WTC11 (cell line): ENCODE data around the gene QSOX2. TPM values are rescaled to one million over a fixed set of nuclear protein-coding genes. Genes with fewer than 3 reads are reported as not detected.
A peak's percentile ranks its signal among the peaks of the same experiment; 100 is the strongest.

Experiments
- ATAC-seq: fragments of 200-7000 bp; cut with Tn5 transposase; 2 replicates; pipeline ENCODE4 v1.10.0; 2021; ENCODE audit warnings: mild to moderate bottlenecking, moderate library complexity
- CTCF ChIA-PET: fragments of 300-600 bp; sonication (Branson Sonifier 250); formaldehyde crosslinking; loops from one replicate; lab custom pipeline; 2021; ENCODE audit warnings: antibody characterized with exemption; lab: Charles Lee
- POLR2A ChIA-PET: fragments of 350-600 bp; sonication (Branson Sonifier 250); formaldehyde crosslinking; loops from one replicate; lab custom pipeline; 2021; ENCODE audit warnings: antibody characterized with exemption; lab: Charles Lee
- DNase-seq: peaks from one replicate; pipeline ENCODE4 v3.0.0; 2021; ENCODE audit warnings: low spot score
- H3K27ac Mint-ChIP-seq: 2 replicates; pipeline ENCODE4 v1.8.0; 2021; ENCODE audit warnings: mixed read lengths
- H3K27me3 Mint-ChIP-seq: 2 replicates; pipeline ENCODE4 v1.8.0; 2021; ENCODE audit warnings: low read depth, mild to moderate bottlenecking, moderate library complexity, mixed read lengths
- H3K36me3 Mint-ChIP-seq: 2 replicates; pipeline ENCODE4 v1.8.0; 2021; ENCODE audit warnings: mixed read lengths
- H3K4me1 Mint-ChIP-seq: 2 replicates; pipeline ENCODE4 v1.8.0; 2022; ENCODE audit warnings: mixed read lengths
- H3K4me3 Mint-ChIP-seq: 2 replicates; pipeline ENCODE4 v1.8.0; 2021; ENCODE audit warnings: mild to moderate bottlenecking, moderate library complexity, mixed read lengths
- H3K9me3 Mint-ChIP-seq: 2 replicates; pipeline ENCODE4 v1.8.0; 2021; ENCODE audit warnings: mixed read lengths
- AR ChIP-seq: fragments of 250-450 bp; sonication (Bioruptor Pico); IDR thresholded peaks from 2 replicates; pipeline ENCODE4 v1.9.0; 2021; ENCODE audit warnings: mild to moderate bottlenecking
- ELF4 ChIP-seq: sonication (generic); formaldehyde crosslinking; IDR thresholded peaks from 2 replicates; pipeline ENCODE4 v1.8.1; 2022; ENCODE audit warnings: low read depth, mild to moderate bottlenecking, moderate library complexity, missing genetic modification reagents
- ESRRA ChIP-seq: sonication (generic); formaldehyde crosslinking; IDR thresholded peaks from 2 replicates; pipeline ENCODE4 v1.8.1; 2022; ENCODE audit warnings: mild to moderate bottlenecking, missing genetic modification reagents, borderline replicate concordance
- ETV6 ChIP-seq: sonication (generic); formaldehyde crosslinking; IDR thresholded peaks from 2 replicates; pipeline ENCODE4 v1.8.1; 2022; ENCODE audit warnings: mild to moderate bottlenecking, missing genetic modification reagents
- FOXJ3 ChIP-seq: sonication (generic); formaldehyde crosslinking; IDR thresholded peaks from 2 replicates; pipeline ENCODE4 v1.9.0; 2021; ENCODE audit warnings: missing genetic modification reagents, mild to moderate bottlenecking, borderline replicate concordance
- FOXP1 ChIP-seq: sonication (generic); formaldehyde crosslinking; IDR thresholded peaks from 2 replicates; pipeline ENCODE4 v1.8.0; 2022; ENCODE audit warnings: missing genetic modification reagents, mild to moderate bottlenecking, moderate library complexity, borderline replicate concordance
- FOXP4 ChIP-seq: sonication (generic); formaldehyde crosslinking; IDR thresholded peaks from 2 replicates; pipeline ENCODE4 v1.8.0; 2022; ENCODE audit warnings: mild to moderate bottlenecking, missing genetic modification reagents
- GABPB1 ChIP-seq: sonication (generic); formaldehyde crosslinking; IDR thresholded peaks from 2 replicates; pipeline ENCODE4 v1.8.1; 2023; ENCODE audit warnings: mild to moderate bottlenecking, missing genetic modification reagents
- GTF2I ChIP-seq: fragments of 250-450 bp; sonication (Bioruptor Pico); conservative IDR thresholded peaks from 2 replicates; pipeline ENCODE4 v1.4.0; 2021; ENCODE audit warnings: mild to moderate bottlenecking
- HMGXB4 ChIP-seq: sonication (generic); formaldehyde crosslinking; IDR thresholded peaks from 2 replicates; pipeline ENCODE4 v1.8.1; 2023; ENCODE audit warnings: mild to moderate bottlenecking, moderate library complexity, missing genetic modification reagents
- JUN ChIP-seq: sonication (generic); formaldehyde crosslinking; IDR thresholded peaks from 2 replicates; pipeline ENCODE4 v1.8.0; 2023; ENCODE audit warnings: mild to moderate bottlenecking, missing genetic modification reagents
- MLX ChIP-seq: sonication (generic); formaldehyde crosslinking; IDR thresholded peaks from 2 replicates; pipeline ENCODE4 v1.8.1; 2023; ENCODE audit warnings: mild to moderate bottlenecking, missing genetic modification reagents, moderate library complexity
- MXD4 ChIP-seq: fragments of 250-450 bp; sonication (Bioruptor Pico); IDR thresholded peaks from 2 replicates; pipeline ENCODE4 v1.8.0; 2021; ENCODE audit warnings: mild to moderate bottlenecking, moderate library complexity, borderline replicate concordance
- MYBL2 ChIP-seq: sonication (generic); formaldehyde crosslinking; IDR thresholded peaks from 2 replicates; pipeline ENCODE4 v1.8.1; 2023; ENCODE audit warnings: mild to moderate bottlenecking, moderate library complexity, missing genetic modification reagents
- NR3C1 ChIP-seq: sonication (generic); formaldehyde crosslinking; conservative IDR thresholded peaks from 2 replicates; pipeline ENCODE4 v1.8.1; 2023; ENCODE audit warnings: low read depth, mild to moderate bottlenecking, missing genetic modification reagents
- TEAD1 ChIP-seq: sonication (generic); formaldehyde crosslinking; IDR thresholded peaks from 2 replicates; pipeline ENCODE4 v1.8.0; 2022; ENCODE audit warnings: mild to moderate bottlenecking, missing genetic modification reagents
- ZNF232 ChIP-seq: sonication (generic); formaldehyde crosslinking; IDR thresholded peaks from 2 replicates; pipeline ENCODE4 v1.8.0; 2022; ENCODE audit warnings: mild to moderate bottlenecking, missing genetic modification reagents
- ZNF281 ChIP-seq: sonication (generic); formaldehyde crosslinking; IDR thresholded peaks from 2 replicates; pipeline ENCODE4 v1.8.0; 2023; ENCODE audit warnings: mild to moderate bottlenecking, missing genetic modification reagents
- ZNF396 ChIP-seq: fragments of 250-450 bp; sonication (Bioruptor Pico); IDR thresholded peaks from 2 replicates; pipeline ENCODE4 v1.8.0; 2021; ENCODE audit warnings: mild to moderate bottlenecking, moderate library complexity, borderline replicate concordance
- ZNF416 ChIP-seq: fragments of 250-450 bp; sonication (Bioruptor Pico); IDR thresholded peaks from 2 replicates; pipeline ENCODE4 v1.9.0; 2021; ENCODE audit warnings: mild to moderate bottlenecking, inconsistent platforms
- ZNF423 ChIP-seq: fragments of 250-450 bp; sonication (Bioruptor Pico); IDR thresholded peaks from 2 replicates; pipeline ENCODE4 v2.1.2; 2022; ENCODE audit warnings: mild to moderate bottlenecking, moderate library complexity
- ZNF671 ChIP-seq: fragments of 250-450 bp; sonication (Bioruptor Pico); IDR thresholded peaks from 2 replicates; pipeline ENCODE4 v1.8.0; 2021; ENCODE audit warnings: mild to moderate bottlenecking
- total RNA-seq: library from RNA; stranded (reverse); gene quantifications from 3 replicates; pipeline ENCODE4 v1.2.3, GENCODE V29; 2021
- TF ChIP-seq, protein P1 (sequence below): sonication (generic); formaldehyde crosslinking; IDR thresholded peaks from 2 replicates; pipeline ENCODE4 v1.8.0; 2022; ENCODE audit warnings: mild to moderate bottlenecking, missing genetic modification reagents

QSOX2 gene
- total RNA-seq, 1 experiment from 2014 or later = 33.2 TPM

GRCh38 chr9:136178061-136178772, 67.4 kb downstream of the QSOX2 start:
- TF ChIP-seq MLX (CRISPR knock-in tag) = no peak
- no peak for TF ChIP-seq ESRRA (CRISPR knock-in tag)
- no peak for TF ChIP-seq ZNF423
- TF ChIP-seq ZNF281 (CRISPR knock-in tag) = no peak
- no peak for TF ChIP-seq FOXP1 (CRISPR knock-in tag)
- no peak for TF ChIP-seq TEAD1 (CRISPR knock-in tag)
- no peak for TF ChIP-seq ELF4 (CRISPR knock-in tag)
- no peak for TF ChIP-seq MXD4 (CRISPR knock-in tag)
- TF ChIP-seq, protein P1, sequence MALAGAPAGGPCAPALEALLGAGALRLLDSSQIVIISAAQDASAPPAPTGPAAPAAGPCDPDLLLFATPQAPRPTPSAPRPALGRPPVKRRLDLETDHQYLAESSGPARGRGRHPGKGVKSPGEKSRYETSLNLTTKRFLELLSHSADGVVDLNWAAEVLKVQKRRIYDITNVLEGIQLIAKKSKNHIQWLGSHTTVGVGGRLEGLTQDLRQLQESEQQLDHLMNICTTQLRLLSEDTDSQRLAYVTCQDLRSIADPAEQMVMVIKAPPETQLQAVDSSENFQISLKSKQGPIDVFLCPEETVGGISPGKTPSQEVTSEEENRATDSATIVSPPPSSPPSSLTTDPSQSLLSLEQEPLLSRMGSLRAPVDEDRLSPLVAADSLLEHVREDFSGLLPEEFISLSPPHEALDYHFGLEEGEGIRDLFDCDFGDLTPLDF (CRISPR knock-in tag) = no peak
- TF ChIP-seq GTF2I (CRISPR knock-in tag) = no peak
- TF ChIP-seq MYBL2 = no peak
- no peak for TF ChIP-seq FOXP4 (CRISPR knock-in tag)
- no peak for ATAC-seq
- ChIA-PET CTCF (interaction anchor here (0.5 to 2.7 kb wide), 6 partner anchors 8 to 522 kb away, joined by 3 to 18 read pairs (median 4); no protein-coding TSS in a partner anchor), POLR2A (interaction anchor here (0.7 kb wide), 1 partner anchor 157 kb away, joined by 3 read pairs; no protein-coding TSS in a partner anchor)
- Mint-ChIP-seq H3K4me1 (peaks cover 2% of the 10 kb centered on the region), H3K4me3 (no peak overlapping the region), H3K27ac (no peak overlapping the region), H3K9me3 (no peaks in the 10 kb centered on the region), H3K36me3 (no peaks in the 10 kb centered on the region), H3K27me3 (no peaks in the 10 kb centered on the region)
- peak; percentile 8 for DNase-seq

DNA sequence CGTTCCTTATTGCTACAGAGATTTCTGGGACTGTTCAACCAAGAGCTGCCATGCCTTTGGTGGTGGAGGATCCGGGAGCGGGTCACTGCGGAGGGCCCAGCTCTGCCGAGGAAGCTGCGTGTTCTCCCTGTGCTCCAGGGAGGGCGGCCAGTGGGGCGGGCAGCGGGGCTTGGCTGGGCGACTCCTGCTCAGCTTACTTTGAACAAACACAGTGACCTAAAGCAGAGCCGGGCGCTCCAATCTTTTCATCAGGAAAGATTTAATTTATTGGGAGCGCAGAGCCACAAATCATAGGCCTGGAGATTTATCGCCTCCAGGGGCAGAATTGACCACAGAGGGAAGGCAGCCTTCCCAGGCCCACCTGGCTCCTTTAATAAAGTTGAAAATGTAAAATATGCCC, 68.4 kb downstream of the QSOX2 start:
- H3K36me3 Mint-ChIP-seq = no peaks in the 10 kb centered on the region
- no peak overlapping the region for H3K27ac Mint-ChIP-seq
- DNase-seq (peak; percentile 10), ATAC-seq (no peak)
- no peak overlapping the region for H3K4me3 Mint-ChIP-seq
- POLR2A ChIA-PET = no interaction called here
- H3K27me3 Mint-ChIP-seq = no peaks in the 10 kb centered on the region
- H3K9me3 Mint-ChIP-seq = no peaks in the 10 kb centered on the region
- CTCF ChIA-PET = interaction anchor here (2.5 kb wide), 1 partner anchor 39 kb away, joined by 9 read pairs; no protein-coding TSS in a partner anchor
- peaks cover 12% of the 10 kb centered on the region for H3K4me1 Mint-ChIP-seq
- TF ChIP-seq MXD4 (CRISPR knock-in tag) (no peak), ZNF396 (CRISPR knock-in tag) (no peak), AR (CRISPR knock-in tag) (no peak), JUN (CRISPR knock-in tag) (no peak), ZNF416 (no peak), ZNF232 (CRISPR knock-in tag) (no peak), ETV6 (no peak), NR3C1 (CRISPR knock-in tag) (no peak), FOXJ3 (no peak), ESRRA (CRISPR knock-in tag) (no peak), HMGXB4 (no peak), ZNF671 (CRISPR knock-in tag) (no peak), GABPB1 (no peak)
